GM21717 (cell line): ENCODE results near the gene CEP104.

ENCODE experiments used
- ATAC-seq: cut with Tn5 transposase; IDR thresholded peaks from one replicate; pipeline ENCODE4 v1.9.1; 2021; ENCODE audit warnings: mild to moderate bottlenecking, moderate library complexity; ENCODE audit not compliant: unreplicated experiment

CEP104 gene

GRCh38 chr1:3869751-3870301 lies 12.8 kb upstream of the CEP104 start:
- no peak for ATAC-seq

GRCh38 chr1:3868464-3869006 lies 11.5 kb upstream of the CEP104 start:
- no peak for ATAC-seq

DNA sequence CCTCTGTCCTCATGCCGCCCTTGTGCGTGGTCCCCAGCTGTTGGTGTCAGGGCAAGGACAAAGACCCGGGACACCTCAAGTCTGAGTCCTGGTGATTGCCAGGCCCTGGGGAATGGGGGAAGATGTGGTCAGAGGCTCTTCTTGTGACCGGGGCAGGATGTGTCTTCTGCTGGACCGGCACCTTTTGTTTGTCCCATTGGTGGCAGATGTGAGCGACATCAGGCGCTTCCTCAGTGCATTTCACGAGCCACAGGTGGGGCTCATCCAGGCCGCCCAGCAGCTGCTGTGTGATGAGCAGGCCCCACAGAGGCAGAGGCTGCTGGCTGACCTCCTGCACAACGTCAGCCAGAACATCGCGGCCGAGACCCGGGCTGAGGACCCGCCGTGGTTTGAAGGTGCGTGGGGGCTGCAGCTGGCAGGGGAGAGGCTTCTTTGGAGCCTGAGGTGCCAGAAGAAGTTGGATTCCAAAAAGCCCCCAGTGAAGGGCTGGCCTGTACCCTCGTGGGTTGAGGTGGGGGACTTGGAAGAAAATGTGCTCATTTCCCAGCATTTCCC lies 8.7 kb upstream of the CEP104 start:
- no peak for ATAC-seq

DNA sequence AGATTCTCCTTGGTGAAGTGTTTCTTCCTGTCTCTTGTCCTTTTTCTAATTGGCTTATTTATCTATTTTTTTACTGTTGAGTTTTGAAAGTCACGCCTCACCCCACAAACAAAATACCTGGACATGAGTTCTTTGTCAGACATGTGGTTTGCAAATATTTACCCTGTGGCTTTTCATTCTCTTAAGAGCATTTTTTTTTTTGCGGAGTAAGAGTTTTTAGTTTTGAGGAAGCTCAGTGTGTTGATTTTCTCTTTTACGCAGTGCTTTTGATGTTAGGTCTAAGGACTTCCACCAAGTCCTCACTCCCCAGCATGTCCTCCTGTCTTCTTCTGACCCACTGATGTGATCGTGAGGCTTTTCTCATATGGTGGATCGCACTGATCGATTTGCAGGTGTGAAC lies 7.9 kb upstream of the CEP104 start:
- ATAC-seq: no peak

- no peak for ATAC-seq
These were observed 6.4 kb upstream of the CEP104 start for GRCh38 chr1:3863231-3863935.

- ATAC-seq: no peak
These were observed 1.4 kb upstream of the CEP104 start for GRCh38 chr1:3858231-3858981.

- ATAC-seq: no peak
These were observed 749 bp upstream of the CEP104 start for GRCh38 chr1:3857791-3858129.

GRCh38 chr1:3852711-3853485 lies 4.1 kb downstream of the CEP104 start:
- no peak for ATAC-seq

GRCh38 chr1:3852091-3852490 lies 4.9 kb downstream of the CEP104 start:
- no peak for ATAC-seq

GRCh38 chr1:3851292-3851691 lies 5.7 kb downstream of the CEP104 start:
- no peak for ATAC-seq

DNA sequence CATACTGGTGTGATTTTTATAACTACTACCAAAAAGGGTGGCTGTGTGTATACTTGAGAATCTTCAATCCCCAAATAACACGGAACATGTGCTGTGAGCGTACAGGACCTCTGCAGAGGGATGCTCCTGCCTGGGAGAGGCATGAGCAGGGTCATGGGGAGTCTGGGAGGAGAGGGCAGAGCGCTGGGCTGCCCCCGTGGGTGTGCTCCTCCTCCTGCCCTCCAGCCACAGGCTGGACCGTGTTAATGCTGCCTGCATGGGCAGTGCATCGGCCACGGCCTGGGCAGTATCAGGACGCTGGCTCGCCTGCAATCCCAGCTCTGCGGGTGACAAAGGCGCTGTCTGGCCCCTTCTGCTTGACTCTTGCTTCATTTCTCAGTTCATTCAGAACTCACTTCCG lies 6.2 kb downstream of the CEP104 start:
- no peak for ATAC-seq

GRCh38 chr1:3847081-3847480 lies 9.9 kb downstream of the CEP104 start:
- ATAC-seq: no peak

- no peak for ATAC-seq
These were observed 10.5 kb downstream of the CEP104 start for GRCh38 chr1:3846541-3846940.

DNA sequence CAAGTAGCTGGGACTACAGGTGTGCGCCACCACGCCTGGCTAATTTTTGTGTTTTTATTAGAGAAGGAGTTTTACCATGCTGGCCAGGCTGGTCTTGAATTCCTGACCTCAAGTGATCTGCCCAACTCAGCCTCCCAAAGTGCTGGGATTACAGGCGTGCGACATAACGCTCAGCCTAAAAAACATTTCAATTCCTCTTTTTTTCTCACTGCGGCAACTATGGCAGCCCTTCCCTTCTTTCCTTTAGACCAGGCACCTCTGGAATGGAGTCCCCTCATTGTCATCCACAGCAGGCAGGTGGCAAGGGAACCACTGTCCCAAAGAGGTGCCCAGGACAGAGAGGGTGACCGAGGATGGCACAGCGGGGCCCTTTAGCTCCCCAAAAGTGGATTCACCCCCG lies 14.1 kb downstream of the CEP104 start:
- ATAC-seq: no peak

- no peak for ATAC-seq
These were observed 15.5 kb downstream of the CEP104 start for GRCh38 chr1:3841491-3841890.

- no peak for ATAC-seq
These were observed 18.2 kb downstream of the CEP104 start for GRCh38 chr1:3838788-3839187.

DNA sequence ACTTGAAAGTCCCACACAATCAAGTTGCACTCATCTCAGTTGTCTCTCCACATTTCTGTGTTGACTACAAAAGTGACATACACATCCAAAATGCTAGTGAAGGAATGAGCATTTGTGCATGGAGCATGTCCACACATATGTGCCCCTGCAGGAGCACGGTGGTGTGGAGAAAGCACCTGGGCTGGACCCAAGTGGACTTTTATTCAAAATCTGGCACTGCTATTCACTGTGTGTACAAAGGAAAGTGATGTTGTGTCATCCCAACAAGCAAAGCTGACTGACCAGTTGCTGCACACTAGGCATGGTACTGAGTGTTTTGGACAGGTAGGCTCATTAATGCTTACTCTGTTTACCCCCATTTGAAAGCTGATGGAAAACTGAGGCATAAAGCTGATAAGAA lies 19.3 kb downstream of the CEP104 start:
- ATAC-seq: no peak

DNA sequence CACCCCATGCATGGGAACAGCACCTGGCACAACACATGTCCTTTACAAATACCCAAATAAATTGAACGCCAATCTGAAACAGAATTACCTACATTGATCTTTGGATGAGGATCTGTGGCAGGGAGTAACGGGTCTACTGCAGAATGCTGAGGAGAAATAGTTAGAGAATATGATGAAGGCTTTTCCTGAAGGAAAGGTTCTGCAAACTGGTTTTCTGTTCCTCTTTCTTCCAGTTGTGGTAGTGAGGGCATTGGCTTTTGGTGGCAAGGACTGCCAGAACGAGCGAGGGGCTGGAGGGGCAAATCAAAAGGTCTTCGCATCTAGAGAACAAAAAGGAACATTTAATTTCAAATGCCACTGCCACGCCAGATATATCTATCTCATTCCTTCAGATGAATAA lies 19.8 kb downstream of the CEP104 start:
- no peak for ATAC-seq

- no peak for ATAC-seq
These were observed 20.6 kb downstream of the CEP104 start for GRCh38 chr1:3836421-3836820.

DNA sequence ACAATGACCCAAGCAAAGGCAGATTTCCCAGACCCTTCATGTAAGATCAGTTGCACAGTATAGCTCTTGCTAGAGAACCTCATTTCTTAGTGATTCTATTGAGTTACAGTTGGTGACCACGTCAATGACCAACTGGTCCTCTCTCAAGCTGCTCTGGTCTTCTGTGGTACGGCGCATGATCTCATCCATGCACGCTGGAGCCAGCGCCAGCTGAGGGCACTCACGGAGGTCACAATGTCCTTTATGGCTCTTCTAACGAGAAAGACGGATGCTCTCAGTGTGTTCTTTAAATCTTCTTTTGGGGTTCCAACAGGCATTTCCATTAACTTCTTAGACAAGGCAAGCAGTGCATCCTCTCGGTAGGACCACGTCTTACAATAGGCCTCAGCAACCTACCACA lies 22.3 kb downstream of the CEP104 start:
- no peak for ATAC-seq

- no peak for ATAC-seq
These were observed 25.3 kb downstream of the CEP104 start for GRCh38 chr1:3831689-3832088.
